GM11168 (cell line): ENCODE data around the gene NOB1.

ENCODE experiments used
- in situ Hi-C: fragments of 300-500 bp; cut with MboI; formaldehyde crosslinking; loops from one replicate; pipeline ENCODE4 v1.12.0; 2022; ENCODE audit warnings: low sequenced_read_pairs; ENCODE audit not compliant: unreplicated experiment

The NOB1 gene

GRCh38 chr16:69691980-69692911, 62.5 kb downstream of the NOB1 start:
- in situ Hi-C loops: no loop called here
